Small intestine (tissue), 7 donors: ENCODE measurements around the gene AASDH. TPM values are rescaled to one million over a fixed set of nuclear protein-coding genes. Genes with fewer than 3 reads are reported as not detected.

Experiments used
- DNase-seq, 2 donors: peaks; one replicate each; pipeline versions ENCODE4 v3.0.0 to v3.0.0-alpha.2; 2013
- FAIRE-seq: peaks from 2 replicates; lab custom pipeline; 2012; peaks lifted over from hg19 to GRCh38; lab: Jason Lieb, UNC
- H3K27ac ChIP-seq, 3 donors: one replicate each; pipeline ENCODE4 v1.5.1; 2013; ENCODE audit warnings: low read length in 2 of 3, mild to moderate bottlenecking in 2 of 3, control low read depth in 1 of 3, inconsistent platforms in 1 of 3, low read depth in 1 of 3, moderate library complexity in 1 of 3
- H3K27me3 ChIP-seq, 3 donors: one replicate each; pipeline ENCODE4 v1.6.1; 2013; ENCODE audit warnings: low read length in 3 of 3, inconsistent platforms in 1 of 3; ENCODE audit not compliant: control insufficient read depth in 3 of 3, insufficient read depth in 3 of 3
- H3K36me3 ChIP-seq, 3 donors: one replicate each; pipeline ENCODE4 v1.6.1; 2013; ENCODE audit warnings: low read length in 3 of 3, inconsistent platforms in 1 of 3, low read depth in 1 of 3, mild to moderate bottlenecking in 1 of 3, moderate library complexity in 1 of 3; ENCODE audit not compliant: control insufficient read depth in 3 of 3, insufficient read depth in 2 of 3
- H3K4me1 ChIP-seq, 3 donors: one replicate each; pipeline ENCODE4 v1.6.1; 2013; ENCODE audit warnings: low read length in 2 of 3, inconsistent platforms in 1 of 3, low read depth in 1 of 3, mild to moderate bottlenecking in 1 of 3, moderate library complexity in 1 of 3; ENCODE audit not compliant: control insufficient read depth in 3 of 3, insufficient read depth in 2 of 3
- H3K4me3 ChIP-seq, 3 donors: one replicate each; pipeline ENCODE4 v1.5.1; 2013; ENCODE audit warnings: low read length in 3 of 3, control low read depth in 1 of 3, inconsistent platforms in 1 of 3, low read depth in 1 of 3, mild to moderate bottlenecking in 1 of 3, moderate library complexity in 1 of 3
- H3K9me3 ChIP-seq, 2 donors: one replicate each; pipeline ENCODE4 v1.6.1; 2013; ENCODE audit warnings: low read depth in 1 of 2, low read length in 1 of 2; ENCODE audit not compliant: control insufficient read depth in 2 of 2, insufficient read depth in 1 of 2
- WGBS, 3 donors: extraction: QIAGEN DNeasy Blood & Tissue Kit; methylation state at CpG; one replicate each; pipeline ENCODE4 v1.1.7; 2013; 5-methylcytosine and 5-hydroxymethylcytosine counted together
- polyA plus RNA-seq, 4 donors: library from polyadenylated mRNA; stranded (reverse) in 3 of 4; unstranded in 1 of 4; fragments of 200-250 nt in 3 of 4; fragments of 120-200 nt in 1 of 4; gene quantifications; one replicate each; pipeline versions ENCODE4 v1.2.1 to v1.2.3, GENCODE V29; 2013
- donor health status: healthy with polysubstance abuse.
- donor health status: control.
- donor health status: control.
- donor health status: Bipolar disorder and iron deficiency.
- donor health status: healthy.

Gene AASDH
- polyA plus RNA-seq, 4 donors: 1.9 to 13.3 (median 4.1) TPM

DNA sequence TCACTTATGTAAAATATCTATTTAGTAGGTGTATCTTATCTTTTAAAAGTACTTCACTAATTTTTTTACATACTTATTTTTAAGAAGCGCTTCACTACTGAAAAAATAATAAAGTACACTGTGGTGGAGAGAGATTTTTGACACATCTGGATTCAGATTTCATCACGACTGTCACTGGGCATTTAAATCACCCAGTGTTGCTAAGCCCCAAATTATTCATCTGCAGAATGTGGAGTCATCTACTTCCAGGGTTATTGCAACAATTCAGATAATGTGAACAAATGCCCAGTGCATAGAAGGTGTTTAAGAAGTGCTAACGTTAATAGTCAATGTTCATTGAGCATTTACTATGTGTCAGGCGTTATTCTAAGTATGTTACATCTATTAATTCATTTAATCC lies 41.8 kb downstream of the AASDH start:
- no peaks in the 10 kb centered on the region for H3K27me3 ChIP-seq
- peaks cover 5 to 15% (median 6%) of the 10 kb centered on the region in 3 donors for H3K36me3 ChIP-seq
- no peak overlapping the region for H3K27ac ChIP-seq
- no peaks in the 10 kb centered on the region for H3K9me3 ChIP-seq
- DNase-seq: no peak
- H3K4me1 ChIP-seq: no peaks in the 10 kb centered on the region
- no peak overlapping the region for H3K4me3 ChIP-seq
- WGBS, 3 donors: 92 to 96% (median 95%) methylated on average over 4 of the region's 4 CpGs
- FAIRE-seq: no peak

DNA sequence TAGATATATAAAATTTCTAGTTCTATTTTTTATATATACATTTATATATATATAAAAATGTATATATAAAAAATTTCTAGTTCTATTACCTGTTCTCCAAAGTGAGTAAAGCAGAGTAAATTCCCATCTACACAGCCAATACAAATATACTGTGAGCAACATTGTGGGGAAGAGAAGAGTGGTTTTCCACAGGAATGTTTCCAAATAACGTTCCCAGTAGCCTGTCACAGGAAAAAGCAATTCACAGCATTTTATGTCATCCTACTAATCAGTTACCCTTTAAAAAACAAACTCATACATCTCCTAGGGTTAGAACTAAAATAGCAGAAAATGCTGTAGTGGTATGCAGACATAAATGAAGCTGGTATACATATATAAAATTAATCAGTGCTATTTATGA lies 44.5 kb downstream of the AASDH start:
- Histone ChIP-seq H3K36me3 (peaks cover 0 to 13% (median under 1%) of the 10 kb centered on the region in 3 donors), H3K4me1 (no peaks in the 10 kb centered on the region), H3K27ac (no peak overlapping the region), H3K4me3 (no peak overlapping the region), H3K9me3 (peaks cover 0 to 2% of the 10 kb centered on the region in 2 donors), H3K27me3 (no peaks in the 10 kb centered on the region)
- FAIRE-seq: no peak
- WGBS, 3 donors: 38 to 52% (median 48%) methylated on average over 1 of the region's 1 CpG
- no peak for DNase-seq

GRCh38 chr4:56330691-56331090 lies 56.6 kb downstream of the AASDH start:
- Histone ChIP-seq H3K9me3 (no peaks in the 10 kb centered on the region), H3K36me3 (peaks cover 0 to 20% (median 19%) of the 10 kb centered on the region in 3 donors), H3K27me3 (no peaks in the 10 kb centered on the region), H3K4me1 (no peaks in the 10 kb centered on the region), H3K27ac (no peak overlapping the region), H3K4me3 (no peak overlapping the region)
- WGBS, 3 donors: 67 to 88% (median 78%) methylated on average over 2 of the region's 2 CpGs
- FAIRE-seq (no peak), DNase-seq (no peak)

DNA sequence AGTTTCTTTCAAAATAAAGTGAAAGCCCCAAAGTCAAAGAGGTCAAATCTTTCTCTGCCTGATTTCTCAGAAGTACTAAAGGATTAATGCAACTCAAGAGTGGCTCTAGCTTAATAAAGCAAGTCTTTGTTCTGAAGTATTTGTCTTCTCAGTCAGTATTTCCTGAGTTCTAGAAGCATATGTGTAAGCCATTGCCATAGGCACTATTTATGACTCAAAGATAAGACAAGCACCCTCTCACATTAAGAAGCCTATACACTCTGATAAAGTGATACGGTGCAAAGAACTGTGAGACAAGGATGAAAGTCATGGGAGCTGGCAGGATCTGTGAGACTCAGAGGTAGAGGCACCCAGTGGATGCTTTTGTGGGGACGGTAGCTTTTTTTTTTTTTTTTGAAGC lies 60.9 kb downstream of the AASDH start:
- 57 to 60% (median 58%) methylated on average over 2 of the region's 2 CpGs for WGBS, 3 donors
- no peaks in the 10 kb centered on the region for H3K27me3 ChIP-seq
- FAIRE-seq (no peak), DNase-seq (no peak)
- H3K9me3 ChIP-seq: no peaks in the 10 kb centered on the region
- no peak overlapping the region for H3K27ac ChIP-seq
- no peaks in the 10 kb centered on the region for H3K4me1 ChIP-seq
- H3K36me3 ChIP-seq: peaks cover 2 to 43% (median 25%) of the 10 kb centered on the region in 3 donors
- H3K4me3 ChIP-seq: no peak overlapping the region

DNA sequence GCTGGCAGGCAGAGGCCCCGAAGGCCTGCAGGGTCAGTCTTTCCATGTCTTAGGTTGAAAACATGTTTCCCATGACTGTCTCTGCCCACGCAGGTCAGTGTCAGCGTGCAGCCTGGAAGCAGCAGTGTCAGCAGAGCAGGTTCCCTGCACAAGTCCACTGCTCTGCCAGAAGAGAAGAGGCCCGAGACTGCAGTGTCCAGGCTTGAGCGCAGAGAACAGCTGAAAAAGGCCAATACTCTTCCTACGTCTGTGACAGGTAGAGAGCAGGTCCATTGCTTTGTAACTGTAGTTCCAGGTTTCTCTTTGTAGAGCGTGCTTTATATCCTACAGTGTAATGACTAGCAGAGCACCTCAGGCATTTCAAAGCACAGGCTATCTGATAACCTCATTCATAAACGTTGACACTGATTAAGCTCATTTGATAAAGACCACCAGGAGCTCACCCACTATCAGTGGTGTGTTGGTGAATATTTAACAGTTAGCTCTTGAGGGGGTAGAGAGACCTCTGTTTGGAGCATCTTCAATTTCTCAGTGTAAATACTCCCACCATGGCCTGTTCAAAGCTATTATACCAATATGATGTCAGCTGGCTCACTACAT lies 63.2 kb downstream of the AASDH start:
- Histone ChIP-seq H3K36me3 (peaks cover 2 to 55% (median 22%) of the 10 kb centered on the region in 3 donors), H3K27me3 (no peaks in the 10 kb centered on the region), H3K4me1 (no peaks in the 10 kb centered on the region), H3K27ac (no peak overlapping the region), H3K4me3 (no peak overlapping the region), H3K9me3 (no peaks in the 10 kb centered on the region)
- DNase-seq (no peak), FAIRE-seq (no peak)
- WGBS, 3 donors: 78 to 87% (median 82%) methylated on average over 8 of the region's 8 CpGs

GRCh38 chr4:56323327-56323726 lies 64.0 kb downstream of the AASDH start:
- no peaks in the 10 kb centered on the region for H3K27me3 ChIP-seq
- H3K4me1 ChIP-seq: no peaks in the 10 kb centered on the region
- H3K9me3 ChIP-seq: no peaks in the 10 kb centered on the region
- no peak for DNase-seq
- no peak overlapping the region for H3K4me3 ChIP-seq
- H3K27ac ChIP-seq: no peak overlapping the region
- WGBS, 3 donors: 89 to 91% (median 89%) methylated on average over 10 of the region's 10 CpGs
- FAIRE-seq: no peak
- H3K36me3 ChIP-seq: peaks cover 2 to 57% (median 20%) of the 10 kb centered on the region in 3 donors

GRCh38 chr4:56321251-56321650 lies 66.0 kb downstream of the AASDH start:
- DNase-seq (no peak), FAIRE-seq (no peak)
- Histone ChIP-seq H3K9me3 (no peaks in the 10 kb centered on the region), H3K36me3 (peaks cover 2 to 58% (median 15%) of the 10 kb centered on the region in 3 donors), H3K27ac (no peak overlapping the region), H3K4me3 (no peak overlapping the region), H3K4me1 (no peaks in the 10 kb centered on the region), H3K27me3 (no peaks in the 10 kb centered on the region)
- WGBS, 3 donors: 80 to 100% (median 85%) methylated on average over 1 of the region's 1 CpG

- WGBS, 3 donors: 95 to 98% (median 95%) methylated on average over 5 of the region's 5 CpGs
- H3K27me3 ChIP-seq: no peaks in the 10 kb centered on the region
- H3K4me3 ChIP-seq: no peak overlapping the region
- peaks cover 2 to 62% (median 17%) of the 10 kb centered on the region in 3 donors for H3K36me3 ChIP-seq
- no peak for FAIRE-seq
- H3K9me3 ChIP-seq: no peaks in the 10 kb centered on the region
- no peak overlapping the region for H3K27ac ChIP-seq
- DNase-seq: no peak
- no peaks in the 10 kb centered on the region for H3K4me1 ChIP-seq
Observed at GRCh38 chr4:56320293-56320692, 67.0 kb downstream of the AASDH start.

GRCh38 chr4:56318555-56318954 lies 68.7 kb downstream of the AASDH start:
- no peaks in the 10 kb centered on the region for H3K9me3 ChIP-seq
- no peak overlapping the region for H3K27ac ChIP-seq
- no peaks in the 10 kb centered on the region for H3K4me1 ChIP-seq
- H3K36me3 ChIP-seq: peaks cover 4 to 70% (median 25%) of the 10 kb centered on the region in 3 donors
- 84 to 94% (median 89%) methylated on average over 1 of the region's 1 CpG for WGBS, 3 donors
- no peaks in the 10 kb centered on the region for H3K27me3 ChIP-seq
- DNase-seq (no peak), FAIRE-seq (no peak)
- H3K4me3 ChIP-seq: no peak overlapping the region
